Muscle layer of colon (tissue), 2 donors: ENCODE results near the gene WIPF2.
A peak's percentile ranks its signal among the peaks of the same experiment; 100 is the strongest.
"Not testable (repeated sequence)": the region's sequence is repeated elsewhere in the genome, so short reads cannot be mapped to it uniquely, and the experiment has no call there.

ENCODE experiments used
- H3K27ac ChIP-seq: one replicate; pipeline ENCODE4 v1.7.0; 2013; ENCODE audit warnings: low read depth, mild to moderate bottlenecking, low read length, moderate library complexity
- H3K27me3 ChIP-seq, 2 donors: one replicate each; pipeline ENCODE4 v1.7.0; 2013; ENCODE audit warnings: low read length in 2 of 2, mild to moderate bottlenecking in 2 of 2; ENCODE audit not compliant: insufficient read depth in 2 of 2, control insufficient read depth in 1 of 2
- H3K36me3 ChIP-seq: one replicate; pipeline ENCODE4 v1.7.0; 2013; ENCODE audit warnings: mild to moderate bottlenecking, low read length; ENCODE audit not compliant: insufficient read depth
- H3K4me1 ChIP-seq: one replicate; pipeline ENCODE4 v1.7.0; 2013; ENCODE audit warnings: mild to moderate bottlenecking, low read length; ENCODE audit not compliant: insufficient read depth
- H3K4me3 ChIP-seq, 2 donors: one replicate each; pipeline ENCODE4 v1.7.0; 2013; ENCODE audit warnings: low read length in 2 of 2, low read depth in 1 of 2, mild to moderate bottlenecking in 1 of 2, moderate library complexity in 1 of 2
- H3K9ac ChIP-seq: one replicate; pipeline ENCODE4 v1.7.0; 2013; ENCODE audit warnings: low read length
- H3K9me3 ChIP-seq: one replicate; pipeline ENCODE4 v1.7.0; 2013; ENCODE audit warnings: mild to moderate bottlenecking, low read length
- donor health status: abdominal sarcoma.
- donor health status: Adenocarcinoma of cecum.

The WIPF2 gene

DNA sequence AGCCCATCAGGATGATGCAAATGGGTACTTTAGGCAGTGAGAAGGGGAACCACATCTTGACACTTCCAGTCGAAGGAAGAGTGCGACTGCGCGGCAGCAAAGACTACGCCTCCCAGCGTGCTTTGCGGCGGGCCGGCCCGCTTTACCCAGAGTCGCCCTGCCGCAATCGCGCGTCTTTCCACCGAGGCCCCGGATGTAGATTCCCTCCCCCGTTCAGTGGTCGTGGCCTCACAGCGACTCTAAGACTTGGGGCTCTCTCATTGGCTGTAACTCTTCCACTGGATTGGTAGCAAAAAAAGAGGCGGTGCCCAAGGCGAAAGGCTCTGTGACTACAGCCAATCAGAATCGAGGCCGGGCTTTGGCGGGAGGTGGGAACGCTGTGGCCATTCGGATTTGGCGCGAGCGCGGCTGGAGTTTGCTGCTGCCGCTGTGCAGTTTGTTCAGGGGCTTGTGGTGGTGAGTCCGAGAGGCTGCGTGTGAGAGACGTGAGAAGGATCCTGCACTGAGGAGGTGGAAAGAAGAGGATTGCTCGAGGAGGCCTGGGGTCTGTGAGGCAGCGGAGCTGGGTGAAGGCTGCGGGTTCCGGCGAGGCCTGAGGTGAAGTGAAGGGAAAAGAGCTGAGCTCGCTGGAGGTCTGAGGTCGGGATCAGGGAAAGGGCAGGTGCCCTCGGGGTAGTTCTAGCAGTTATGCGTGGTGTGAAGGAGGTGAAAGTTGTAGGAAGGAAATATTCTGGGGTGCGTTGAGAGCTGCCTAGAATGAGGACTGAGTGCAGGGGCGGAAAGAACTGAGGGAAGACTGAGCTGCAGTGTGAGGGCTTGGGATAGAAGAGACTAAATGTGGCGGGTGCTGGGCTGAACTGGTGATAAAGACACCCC lies 68.6 kb downstream of the WIPF2 start, which contains the start of gene CDC6:
Gene CDC6 (plus strand): TSS at position 386 of the 876 bp plus-strand sequence. CDS start 1,542 bp downstream, outside the sequence.
- Histone ChIP-seq H3K27me3 (no peaks in the 10 kb centered on the region), H3K9me3 (no peaks in the 10 kb centered on the region), H3K4me1 (peaks cover 10% of the 10 kb centered on the region), H3K9ac (no peak within 1 kb of the TSS), H3K4me3 (peak within 1 kb of the TSS; percentile 28 to 80), H3K36me3 (no peaks in the 10 kb centered on the region), H3K27ac (no peak within 1 kb of the TSS)

DNA sequence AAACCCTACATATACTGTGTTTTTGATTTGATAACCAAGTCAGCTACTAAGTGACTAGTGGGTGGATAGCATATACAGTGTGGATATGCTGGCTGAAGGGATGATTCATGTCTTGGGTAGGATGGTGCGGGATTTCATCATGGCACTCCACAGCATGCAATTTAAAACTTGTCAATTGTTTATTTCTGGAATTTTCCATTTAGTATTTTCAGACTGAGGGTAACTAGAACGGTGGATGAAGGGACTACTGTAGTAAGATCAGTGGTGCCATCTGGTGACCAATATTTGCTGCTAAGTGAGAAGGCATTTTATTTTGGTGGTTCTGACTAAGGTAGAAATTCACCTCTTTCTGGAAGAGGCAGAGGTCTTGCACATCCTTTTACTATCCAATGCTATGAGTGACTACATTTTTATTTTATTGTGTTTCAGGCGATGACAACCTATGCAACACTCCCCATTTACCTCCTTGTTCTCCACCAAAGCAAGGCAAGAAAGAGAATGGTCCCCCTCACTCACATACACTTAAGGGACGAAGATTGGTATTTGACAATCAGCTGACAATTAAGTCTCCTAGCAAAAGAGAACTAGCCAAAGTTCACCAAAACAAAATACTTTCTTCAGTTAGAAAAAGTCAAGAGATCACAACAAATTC lies 71.7 kb downstream of the WIPF2 start:
- Histone ChIP-seq H3K36me3 (no peaks in the 10 kb centered on the region), H3K4me3 (no peak overlapping the region), H3K9ac (no peak overlapping the region), H3K27ac (no peak overlapping the region), H3K9me3 (no peaks in the 10 kb centered on the region), H3K27me3 (no peaks in the 10 kb centered on the region), H3K4me1 (peaks cover 10% of the 10 kb centered on the region)

DNA sequence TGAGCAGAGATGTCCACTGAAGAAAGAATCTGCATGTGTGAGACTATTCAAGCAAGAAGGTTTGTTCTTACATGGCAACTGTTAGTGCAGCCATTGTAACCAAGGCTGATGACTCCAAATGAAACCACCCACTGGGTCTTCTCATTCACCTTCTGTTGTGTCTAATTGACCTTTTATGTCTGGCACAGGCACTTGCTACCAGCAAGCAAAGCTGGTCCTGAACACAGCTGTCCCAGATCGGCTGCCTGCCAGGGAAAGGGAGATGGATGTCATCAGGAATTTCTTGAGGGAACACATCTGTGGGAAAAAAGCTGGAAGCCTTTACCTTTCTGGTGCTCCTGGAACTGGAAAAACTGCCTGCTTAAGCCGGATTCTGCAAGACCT lies 72.2 kb downstream of the WIPF2 start:
- Histone ChIP-seq H3K27ac (no peak overlapping the region), H3K4me1 (peaks cover 10% of the 10 kb centered on the region)

DNA sequence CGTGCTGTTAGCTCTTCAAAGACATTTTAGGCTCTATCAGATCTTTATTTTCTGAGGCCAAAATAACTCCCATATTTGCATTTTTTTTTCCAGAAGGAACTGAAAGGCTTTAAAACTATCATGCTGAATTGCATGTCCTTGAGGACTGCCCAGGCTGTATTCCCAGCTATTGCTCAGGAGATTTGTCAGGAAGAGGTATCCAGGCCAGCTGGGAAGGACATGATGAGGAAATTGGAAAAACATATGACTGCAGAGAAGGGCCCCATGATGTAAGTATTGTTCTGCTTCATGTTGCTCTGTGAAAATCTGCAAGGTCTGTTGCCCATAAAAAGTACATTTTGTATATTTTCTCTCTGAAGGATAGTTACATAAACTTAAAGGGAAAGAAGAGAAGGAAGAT lies 74.3 kb downstream of the WIPF2 start:
- Histone ChIP-seq H3K4me1 (peaks cover 4% of the 10 kb centered on the region), H3K4me3 (no peak overlapping the region), H3K27me3 (no peaks in the 10 kb centered on the region), H3K27ac (no peak overlapping the region), H3K36me3 (no peaks in the 10 kb centered on the region), H3K9ac (no peak overlapping the region), H3K9me3 (no peaks in the 10 kb centered on the region)

More for the DNA sequence above, 72.2 kb downstream of the WIPF2 start:
- Histone ChIP-seq H3K4me3 (no peak overlapping the region), H3K27me3 (no peaks in the 10 kb centered on the region), H3K9ac (no peak overlapping the region), H3K9me3 (no peaks in the 10 kb centered on the region), H3K36me3 (no peaks in the 10 kb centered on the region)

DNA sequence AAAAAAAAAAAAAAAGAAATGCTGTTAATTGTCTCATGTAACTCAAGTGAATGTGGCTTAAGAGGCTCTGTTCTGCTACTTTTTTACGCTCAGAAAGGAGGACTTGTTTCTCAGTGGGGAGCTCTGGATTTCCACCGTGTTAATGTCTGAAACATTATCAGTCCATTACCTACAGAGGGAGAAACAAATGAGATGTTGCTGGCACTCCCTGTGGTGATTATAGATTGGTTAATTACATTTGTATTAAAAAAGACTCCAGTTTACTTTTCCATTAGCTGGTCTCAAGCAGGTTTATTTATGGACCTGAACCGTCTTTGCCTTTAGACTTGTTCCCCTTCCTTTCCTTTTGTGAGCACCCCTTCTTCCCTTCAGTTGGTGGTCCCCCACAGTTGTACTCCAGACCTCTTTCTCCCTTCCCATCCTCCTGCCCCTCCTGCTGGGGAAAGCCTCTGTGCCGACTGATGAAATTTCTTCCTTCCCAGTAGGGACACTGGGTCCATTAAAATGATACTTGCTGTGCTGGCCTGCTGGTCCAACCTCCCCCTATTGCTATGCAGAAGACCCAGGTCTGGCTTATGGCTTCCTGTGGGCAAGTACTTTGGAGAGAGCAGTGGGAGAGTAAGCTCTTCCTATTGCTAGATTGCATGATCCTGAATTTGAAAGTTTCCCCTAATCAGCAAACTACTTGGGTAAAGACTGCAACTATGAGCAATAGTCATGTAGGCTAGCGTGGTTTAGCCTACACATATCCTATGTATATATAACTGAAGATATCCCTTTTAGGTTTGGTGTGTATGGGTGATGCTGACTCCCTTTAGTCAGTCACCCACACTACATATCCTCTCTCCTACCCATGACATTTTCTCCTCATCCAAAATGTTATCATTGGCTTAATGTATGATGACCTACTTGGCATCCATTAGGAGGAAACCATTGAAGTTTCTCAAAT lies 76.7 kb downstream of the WIPF2 start:
- no peak overlapping the region for H3K4me3 ChIP-seq
- no peaks in the 10 kb centered on the region for H3K36me3 ChIP-seq
- no peak overlapping the region for H3K9ac ChIP-seq
- H3K9me3 ChIP-seq: no peaks in the 10 kb centered on the region
- no peak overlapping the region for H3K27ac ChIP-seq
- H3K27me3 ChIP-seq: no peaks in the 10 kb centered on the region
- H3K4me1 ChIP-seq: peaks cover 6% of the 10 kb centered on the region

DNA sequence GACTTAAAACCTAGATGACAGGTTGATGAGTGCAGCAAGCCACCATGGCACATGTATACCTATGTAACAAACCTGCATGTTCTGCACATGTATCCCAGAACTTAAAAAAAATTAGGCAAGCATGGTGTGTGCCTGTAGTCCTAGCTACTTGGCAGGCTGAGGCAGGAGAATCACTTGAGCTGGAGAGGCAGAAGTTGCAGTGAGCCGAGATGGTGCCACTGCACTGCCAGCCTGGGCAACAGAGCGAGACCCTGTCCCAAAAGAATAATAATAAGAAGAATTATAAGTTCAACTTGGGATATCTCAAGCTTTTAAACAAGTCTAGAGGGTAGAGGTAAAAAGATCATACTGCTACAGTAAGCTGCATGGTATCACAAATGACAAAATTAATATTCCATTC lies 78.4 kb downstream of the WIPF2 start:
- no peak overlapping the region for H3K9ac ChIP-seq
- H3K9me3 ChIP-seq: no peaks in the 10 kb centered on the region
- H3K27me3 ChIP-seq: no peaks in the 10 kb centered on the region
- H3K27ac ChIP-seq: no peak overlapping the region
- H3K36me3 ChIP-seq: no peaks in the 10 kb centered on the region
- H3K4me3 ChIP-seq: no peak overlapping the region
- H3K4me1 ChIP-seq: peaks cover 6% of the 10 kb centered on the region

DNA sequence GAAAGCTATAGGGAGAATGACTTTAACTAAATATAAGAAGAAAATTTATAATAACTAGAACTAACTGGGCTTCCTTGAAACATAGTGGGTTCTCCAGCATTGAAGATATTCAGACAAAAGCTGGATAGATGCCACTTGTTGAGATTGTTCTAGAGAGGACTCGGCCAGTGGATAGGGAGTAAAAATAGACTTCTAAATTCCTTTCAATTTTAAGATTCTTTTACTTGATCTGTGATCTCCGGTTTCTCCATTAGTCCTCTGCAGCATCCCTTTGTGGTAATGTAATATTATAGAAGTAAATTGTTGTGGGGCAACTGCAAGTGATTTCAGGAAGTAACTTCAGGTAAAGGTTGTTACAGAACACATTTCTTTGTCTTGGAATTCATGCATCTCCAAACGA lies 79.6 kb downstream of the WIPF2 start:
- Histone ChIP-seq H3K4me3 (no peak overlapping the region), H3K36me3 (no peaks in the 10 kb centered on the region), H3K27me3 (no peaks in the 10 kb centered on the region), H3K9me3 (no peaks in the 10 kb centered on the region), H3K9ac (no peak overlapping the region), H3K27ac (no peak overlapping the region), H3K4me1 (peaks cover 17% of the 10 kb centered on the region)

DNA sequence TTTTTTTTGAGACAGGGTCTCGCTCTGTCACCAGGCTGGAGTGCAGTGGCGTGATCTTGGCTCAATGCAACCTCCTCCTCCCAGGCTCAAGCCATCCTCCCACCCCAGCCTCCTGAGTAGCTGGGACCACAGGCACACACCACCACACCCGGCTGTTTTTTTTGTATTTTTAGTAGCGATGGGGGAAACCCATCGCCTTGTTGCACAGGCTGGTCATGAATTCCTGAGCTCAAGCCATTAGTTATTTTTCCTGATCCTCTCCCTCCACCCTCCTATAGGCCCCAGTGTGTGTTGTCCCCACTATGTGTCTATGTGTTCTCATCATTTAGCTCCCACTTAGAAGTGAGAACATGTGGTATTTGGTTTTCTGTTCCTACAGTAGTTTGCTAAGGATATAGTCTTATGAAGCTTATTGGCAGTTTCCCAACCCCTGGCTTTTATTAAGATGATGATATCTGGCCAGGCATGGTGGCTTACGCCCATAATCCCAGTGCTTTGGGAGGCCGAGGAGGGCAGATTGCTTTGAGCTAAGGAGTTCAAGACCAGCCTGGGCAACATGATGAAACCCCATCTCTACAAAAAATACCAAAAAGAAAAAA lies 80.2 kb downstream of the WIPF2 start:
- not testable (repeated sequence) for H3K27ac ChIP-seq

DNA sequence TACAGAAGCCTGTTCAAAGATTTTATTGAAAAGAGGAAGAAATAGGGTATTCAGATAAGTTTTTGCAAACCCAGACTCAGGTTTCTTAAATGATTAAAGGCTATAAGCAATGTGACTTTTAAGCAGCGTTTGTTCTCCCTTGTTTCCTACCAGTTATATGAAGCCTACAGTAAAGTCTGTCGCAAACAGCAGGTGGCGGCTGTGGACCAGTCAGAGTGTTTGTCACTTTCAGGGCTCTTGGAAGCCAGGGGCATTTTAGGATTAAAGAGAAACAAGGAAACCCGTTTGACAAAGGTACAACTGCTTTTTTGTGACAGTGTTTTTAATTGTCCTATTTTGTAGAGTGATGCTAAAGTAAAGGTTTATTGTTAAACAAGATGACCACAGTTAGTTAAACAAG lies 82.2 kb downstream of the WIPF2 start:
- Histone ChIP-seq H3K9ac (no peak overlapping the region), H3K4me1 (peaks cover 36% of the 10 kb centered on the region), H3K36me3 (no peaks in the 10 kb centered on the region), H3K4me3 (no peak overlapping the region), H3K27me3 (no peaks in the 10 kb centered on the region), H3K9me3 (no peaks in the 10 kb centered on the region), H3K27ac (no peak overlapping the region)

More for the DNA sequence above, 80.2 kb downstream of the WIPF2 start:
- H3K9me3 ChIP-seq, H3K4me3 ChIP-seq, H3K9ac ChIP-seq, H3K36me3 ChIP-seq, H3K27me3 ChIP-seq: not testable (repeated sequence)
- peaks cover 22% of the 10 kb centered on the region for H3K4me1 ChIP-seq

DNA sequence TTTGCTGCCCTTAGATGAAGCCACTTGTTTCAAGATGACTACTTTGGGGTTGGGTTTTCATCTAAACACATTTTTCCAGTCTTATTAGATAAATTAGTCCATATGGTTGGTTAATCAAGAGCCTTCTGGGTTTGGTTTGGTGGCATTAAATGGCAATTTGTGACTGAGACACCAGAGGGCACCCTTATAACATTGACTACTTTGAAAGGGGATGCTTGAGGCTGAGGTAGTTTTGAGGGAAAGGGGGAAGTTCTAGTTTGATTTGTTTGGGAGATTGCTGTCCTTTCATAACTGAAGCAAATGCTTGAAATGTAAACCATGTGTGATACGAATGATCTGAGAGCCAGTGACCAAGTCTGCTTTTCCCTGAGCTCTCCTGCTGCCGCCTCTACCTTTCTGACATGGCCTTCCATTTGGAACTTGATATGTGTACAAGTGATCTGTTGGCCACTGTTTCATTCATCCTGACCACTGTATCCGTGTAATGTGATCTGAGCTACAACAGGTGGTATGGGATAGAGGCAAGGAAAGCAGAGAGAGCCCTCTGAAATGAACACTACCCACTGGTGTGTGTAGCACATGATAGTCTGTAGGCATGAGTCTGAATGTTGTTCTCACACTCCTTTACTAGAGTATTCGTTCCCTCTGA lies 84.0 kb downstream of the WIPF2 start:
- no peak overlapping the region for H3K4me3 ChIP-seq
- H3K9me3 ChIP-seq: no peaks in the 10 kb centered on the region
- no peak overlapping the region for H3K9ac ChIP-seq
- H3K27ac ChIP-seq: peak overlapping the region; percentile 95
- H3K36me3 ChIP-seq: no peaks in the 10 kb centered on the region
- H3K4me1 ChIP-seq: peaks cover 55% of the 10 kb centered on the region
- H3K27me3 ChIP-seq: no peaks in the 10 kb centered on the region
